Neural progenitor cell (in vitro differentiated cells): ENCODE measurements around the gene ADAM22. TPM values are rescaled to one million over a fixed set of nuclear protein-coding genes. Genes with fewer than 3 reads are reported as not detected.

Experiments used
- DNase-seq: peaks from one replicate; pipeline ENCODE4 v3.0.0-alpha.2; 2016; ENCODE audit warnings: low spot score
- H2AFZ ChIP-seq: fragments of 200-600 bp; sonication (generic); replicated peaks from 2 replicates; pipeline ENCODE4 v1.6.1; 2016; ENCODE audit warnings: antibody characterized with exemption
- H3F3A ChIP-seq: fragments of 200-600 bp; sonication (generic); 2 replicates; pipeline ENCODE4 v1.6.1; 2016; ENCODE audit warnings: antibody characterized with exemption, low read depth
- H3K27ac ChIP-seq: fragments of 200-600 bp; sonication (generic); 2 replicates; pipeline ENCODE4 v1.5.1; 2016; ENCODE audit warnings: mild to moderate bottlenecking
- H3K27me3 ChIP-seq: fragments of 200-600 bp; sonication (generic); 2 replicates; pipeline ENCODE4 v1.6.1; 2016; ENCODE audit warnings: mild to moderate bottlenecking, moderate library complexity
- H3K36me3 ChIP-seq: fragments of 200-600 bp; sonication (generic); 2 replicates; pipeline ENCODE4 v1.5.1; 2016
- H3K4me1 ChIP-seq: fragments of 200-600 bp; sonication (generic); 2 replicates; pipeline ENCODE4 v1.6.1; 2016; ENCODE audit warnings: mixed run types
- H3K4me2 ChIP-seq: fragments of 200-600 bp; sonication (generic); 2 replicates; pipeline ENCODE4 v1.6.1; 2016
- H3K4me3 ChIP-seq: fragments of 200-600 bp; sonication (generic); 2 replicates; pipeline ENCODE4 v1.5.1; 2016
- H3K79me2 ChIP-seq: fragments of 200-600 bp; sonication (generic); 2 replicates; pipeline ENCODE4 v1.6.1; 2016; ENCODE audit warnings: low read depth
- H3K9ac ChIP-seq: fragments of 200-600 bp; sonication (generic); 2 replicates; pipeline ENCODE4 v1.6.1; 2016
- H3K9me3 ChIP-seq: fragments of 200-600 bp; sonication (generic); 2 replicates; pipeline ENCODE4 v1.5.1; 2016; ENCODE audit warnings: low read depth
- H4K20me1 ChIP-seq: fragments of 200-600 bp; sonication (generic); 2 replicates; pipeline ENCODE4 v1.6.1; 2016; ENCODE audit warnings: low read depth
- H3K27ac Mint-ChIP-seq: 3 replicates; pipeline ENCODE4 v1.8.0; 2021; ENCODE audit warnings: mixed read lengths
- H3K27me3 Mint-ChIP-seq: 2 replicates; pipeline ENCODE4 v1.8.0; 2022; ENCODE audit warnings: low read depth, mild to moderate bottlenecking, inconsistent platforms, moderate library complexity, mixed read lengths; ENCODE audit not compliant: insufficient read depth
- H3K36me3 Mint-ChIP-seq: 3 replicates; pipeline ENCODE4 v1.8.0; 2021; ENCODE audit warnings: mixed read lengths
- H3K4me1 Mint-ChIP-seq: 3 replicates; pipeline ENCODE4 v1.8.0; 2021; ENCODE audit warnings: mixed read lengths
- H3K4me3 Mint-ChIP-seq: 3 replicates; pipeline ENCODE4 v1.8.0; 2021; ENCODE audit warnings: mild to moderate bottlenecking, moderate library complexity, mixed read lengths
- H3K9me3 Mint-ChIP-seq: 3 replicates; pipeline ENCODE4 v1.8.0; 2020; ENCODE audit warnings: mixed read lengths
- EZH2 ChIP-seq: fragments of 200-600 bp; sonication (generic); IDR thresholded peaks from 2 replicates; pipeline ENCODE4 v1.6.1; 2017; ENCODE audit warnings: antibody characterized with exemption, mild to moderate bottlenecking, moderate library complexity
- EZH2phosphoT487 ChIP-seq: fragments of 200-600 bp; sonication (generic); IDR thresholded peaks from 2 replicates; pipeline ENCODE4 v1.6.1; 2017; ENCODE audit warnings: antibody characterized with exemption
- total RNA-seq: library from RNA; depleted of rRNA; stranded (reverse); fragments of >200 nt; gene quantifications from 2 replicates; pipeline ENCODE4 v1.2.3, GENCODE V29; 2015; ENCODE audit warnings: low replicate concordance
- TF ChIP-seq, protein P1 (sequence below): fragments of 200-600 bp; sonication (generic); IDR thresholded peaks from 2 replicates; pipeline ENCODE4 v1.5.1; 2017; ENCODE audit warnings: antibody characterized with exemption, mild to moderate bottlenecking

Gene ADAM22
- total RNA-seq, 1 donor from 2014 or later: 13.7 TPM

GRCh38 chr7:87912121-87912520 is 21.9 kb upstream of the ADAM22 start:
- Mint-ChIP-seq H3K27me3 (peaks cover 4% of the 10 kb centered on the region), H3K4me1 (no peaks in the 10 kb centered on the region), H3K9me3 (no peaks in the 10 kb centered on the region), H3K4me3 (no peak overlapping the region), H3K36me3 (peaks cover 10% of the 10 kb centered on the region), H3K27ac (no peak overlapping the region)
- DNase-seq: no peak
- H2AFZ ChIP-seq: no peak overlapping the region
- peaks cover 7% of the 10 kb centered on the region for H3K36me3 ChIP-seq
- no peak overlapping the region for H3K4me3 ChIP-seq
- no peaks in the 10 kb centered on the region for H3K9me3 ChIP-seq
- no peak overlapping the region for H3K4me2 ChIP-seq
- H3K4me1 ChIP-seq: no peaks in the 10 kb centered on the region
- no peak overlapping the region for H3K27ac ChIP-seq
- H3K79me2 ChIP-seq: no peaks in the 10 kb centered on the region
- no peaks in the 10 kb centered on the region for H4K20me1 ChIP-seq
- no peak for TF ChIP-seq EZH2phosphoT487
- TF ChIP-seq EZH2: no peak
- TF ChIP-seq, protein P1, sequence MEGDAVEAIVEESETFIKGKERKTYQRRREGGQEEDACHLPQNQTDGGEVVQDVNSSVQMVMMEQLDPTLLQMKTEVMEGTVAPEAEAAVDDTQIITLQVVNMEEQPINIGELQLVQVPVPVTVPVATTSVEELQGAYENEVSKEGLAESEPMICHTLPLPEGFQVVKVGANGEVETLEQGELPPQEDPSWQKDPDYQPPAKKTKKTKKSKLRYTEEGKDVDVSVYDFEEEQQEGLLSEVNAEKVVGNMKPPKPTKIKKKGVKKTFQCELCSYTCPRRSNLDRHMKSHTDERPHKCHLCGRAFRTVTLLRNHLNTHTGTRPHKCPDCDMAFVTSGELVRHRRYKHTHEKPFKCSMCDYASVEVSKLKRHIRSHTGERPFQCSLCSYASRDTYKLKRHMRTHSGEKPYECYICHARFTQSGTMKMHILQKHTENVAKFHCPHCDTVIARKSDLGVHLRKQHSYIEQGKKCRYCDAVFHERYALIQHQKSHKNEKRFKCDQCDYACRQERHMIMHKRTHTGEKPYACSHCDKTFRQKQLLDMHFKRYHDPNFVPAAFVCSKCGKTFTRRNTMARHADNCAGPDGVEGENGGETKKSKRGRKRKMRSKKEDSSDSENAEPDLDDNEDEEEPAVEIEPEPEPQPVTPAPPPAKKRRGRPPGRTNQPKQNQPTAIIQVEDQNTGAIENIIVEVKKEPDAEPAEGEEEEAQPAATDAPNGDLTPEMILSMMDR: no peak
- H3K27me3 ChIP-seq: no peaks in the 10 kb centered on the region
- no peak overlapping the region for H3K9ac ChIP-seq
- peaks cover 15% of the 10 kb centered on the region for H3F3A ChIP-seq

GRCh38 chr7:87918740-87919139 is 15.3 kb upstream of the ADAM22 start:
- H3K4me3 Mint-ChIP-seq: no peak overlapping the region
- Histone ChIP-seq H3K4me1 (no peaks in the 10 kb centered on the region), H3K9me3 (no peaks in the 10 kb centered on the region), H3K36me3 (no peaks in the 10 kb centered on the region), H3K4me2 (no peak overlapping the region), H3K4me3 (no peak overlapping the region), H3K27me3 (no peaks in the 10 kb centered on the region), H2AFZ (no peak overlapping the region), H3K27ac (no peak overlapping the region), H3K79me2 (no peaks in the 10 kb centered on the region), H4K20me1 (no peaks in the 10 kb centered on the region), H3F3A (no peaks in the 10 kb centered on the region), H3K9ac (no peak overlapping the region)
- H3K27ac Mint-ChIP-seq: no peak overlapping the region
- TF ChIP-seq, protein P1: no peak
- TF ChIP-seq EZH2phosphoT487 (no peak), EZH2 (no peak)
- no peaks in the 10 kb centered on the region for H3K9me3 Mint-ChIP-seq
- H3K4me1 Mint-ChIP-seq: no peaks in the 10 kb centered on the region
- H3K27me3 Mint-ChIP-seq: no peaks in the 10 kb centered on the region
- H3K36me3 Mint-ChIP-seq: no peaks in the 10 kb centered on the region
- no peak for DNase-seq

GRCh38 chr7:87919875-87920274 is 14.2 kb upstream of the ADAM22 start:
- H3K9ac ChIP-seq: no peak overlapping the region
- no peaks in the 10 kb centered on the region for H3K9me3 Mint-ChIP-seq
- no peaks in the 10 kb centered on the region for H3K27me3 Mint-ChIP-seq
- no peaks in the 10 kb centered on the region for H3F3A ChIP-seq
- H3K4me1 Mint-ChIP-seq: no peaks in the 10 kb centered on the region
- no peak overlapping the region for H3K4me3 ChIP-seq
- H3K4me2 ChIP-seq: no peak overlapping the region
- no peaks in the 10 kb centered on the region for H3K36me3 ChIP-seq
- no peaks in the 10 kb centered on the region for H3K36me3 Mint-ChIP-seq
- no peaks in the 10 kb centered on the region for H3K27me3 ChIP-seq
- no peak overlapping the region for H2AFZ ChIP-seq
- H3K4me1 ChIP-seq: no peaks in the 10 kb centered on the region
- no peak overlapping the region for H3K27ac ChIP-seq
- H3K9me3 ChIP-seq: no peaks in the 10 kb centered on the region
- no peak for DNase-seq
- no peak for TF ChIP-seq EZH2phosphoT487
- TF ChIP-seq EZH2: no peak
- TF ChIP-seq, protein P1: no peak
- no peaks in the 10 kb centered on the region for H4K20me1 ChIP-seq
- no peak overlapping the region for H3K27ac Mint-ChIP-seq
- H3K79me2 ChIP-seq: no peaks in the 10 kb centered on the region
- H3K4me3 Mint-ChIP-seq: no peak overlapping the region
